ENCODE data around the gene ASXL2. TPM values are rescaled to one million over a fixed set of nuclear protein-coding genes. Genes with fewer than 3 reads are reported as not detected.

The ASXL2 gene
- total RNA-seq, 1 donor from 2014 or later = 25.8 TPM

DNA sequence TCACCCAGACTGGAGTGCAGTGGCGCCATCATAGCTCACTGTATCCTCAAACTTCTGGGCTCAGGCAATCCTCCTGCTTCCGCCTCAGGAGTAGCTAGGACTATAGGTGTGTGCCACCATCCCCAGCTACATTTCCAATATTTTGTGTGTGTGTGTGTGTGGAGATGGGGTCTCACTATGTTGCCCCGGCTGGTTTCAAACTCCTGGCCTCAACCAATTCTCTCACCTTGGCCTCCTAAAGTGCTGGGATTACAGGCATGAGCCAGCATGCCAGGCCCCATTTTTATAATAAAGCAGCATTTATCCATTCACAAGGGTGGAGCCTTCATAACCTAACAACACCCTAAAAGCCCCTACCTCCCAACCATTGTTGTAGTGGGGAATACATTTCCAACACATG is 152.4 kb downstream of the ASXL2 start:
- Histone ChIP-seq H3K79me2 (ENCODE audit: insufficient read depth, low read length) (no peaks in the 10 kb centered on the region), H2AFZ (ENCODE audit: low read depth, low read length) (no peak overlapping the region), H4K20me1 (ENCODE audit: insufficient read depth, low read length) (no peaks in the 10 kb centered on the region), H3K4me2 (ENCODE audit: low read length) (no peak overlapping the region), H3K9ac (ENCODE audit: low read length) (no peak overlapping the region), H3K4me1 (ENCODE audit: insufficient read depth, low read length) (no peaks in the 10 kb centered on the region), H3K4me3 (ENCODE audit: insufficient read depth, low read depth, low read length) (no peak overlapping the region), H3K27me3 (ENCODE audit: insufficient read depth, low read length) (peaks cover 10% of the 10 kb centered on the region), H3K9me3 (ENCODE audit: insufficient read depth, low read depth, low read length) (no peaks in the 10 kb centered on the region), H3K36me3 (ENCODE audit: insufficient read depth, low read length) (no peaks in the 10 kb centered on the region), H3K27ac (ENCODE audit: low read depth, low read length) (no peak overlapping the region)
- TF ChIP-seq, protein P1, sequence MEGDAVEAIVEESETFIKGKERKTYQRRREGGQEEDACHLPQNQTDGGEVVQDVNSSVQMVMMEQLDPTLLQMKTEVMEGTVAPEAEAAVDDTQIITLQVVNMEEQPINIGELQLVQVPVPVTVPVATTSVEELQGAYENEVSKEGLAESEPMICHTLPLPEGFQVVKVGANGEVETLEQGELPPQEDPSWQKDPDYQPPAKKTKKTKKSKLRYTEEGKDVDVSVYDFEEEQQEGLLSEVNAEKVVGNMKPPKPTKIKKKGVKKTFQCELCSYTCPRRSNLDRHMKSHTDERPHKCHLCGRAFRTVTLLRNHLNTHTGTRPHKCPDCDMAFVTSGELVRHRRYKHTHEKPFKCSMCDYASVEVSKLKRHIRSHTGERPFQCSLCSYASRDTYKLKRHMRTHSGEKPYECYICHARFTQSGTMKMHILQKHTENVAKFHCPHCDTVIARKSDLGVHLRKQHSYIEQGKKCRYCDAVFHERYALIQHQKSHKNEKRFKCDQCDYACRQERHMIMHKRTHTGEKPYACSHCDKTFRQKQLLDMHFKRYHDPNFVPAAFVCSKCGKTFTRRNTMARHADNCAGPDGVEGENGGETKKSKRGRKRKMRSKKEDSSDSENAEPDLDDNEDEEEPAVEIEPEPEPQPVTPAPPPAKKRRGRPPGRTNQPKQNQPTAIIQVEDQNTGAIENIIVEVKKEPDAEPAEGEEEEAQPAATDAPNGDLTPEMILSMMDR (IDR thresholded peaks at IDR 0.05; ENCODE audit: insufficient read depth, low read depth, low read length) = no peak
- no peak for TF ChIP-seq EZH2 (IDR thresholded peaks at IDR 0.05; ENCODE audit: insufficient read depth, low read length)
- FAIRE-seq (no peak), DNase-seq (ENCODE audit: low read depth) (no peak)
- Mint-ChIP-seq H3K4me1 (ENCODE audit: low read depth, unreplicated experiment) (no peaks in the 10 kb centered on the region), H3K9me3 (ENCODE audit: unreplicated experiment) (no peaks in the 10 kb centered on the region), H3K27me3 (ENCODE audit: low read depth, unreplicated experiment) (peaks cover 25% of the 10 kb centered on the region), H3K4me3 (ENCODE audit: unreplicated experiment) (no peak overlapping the region), H3K36me3 (ENCODE audit: low read depth, unreplicated experiment) (no peaks in the 10 kb centered on the region), H3K27ac (ENCODE audit: unreplicated experiment) (no peak overlapping the region)

- H2AFZ ChIP-seq (ENCODE audit: low read depth, low read length) = no peak overlapping the region
- H3K4me2 ChIP-seq (ENCODE audit: low read length) = no peak overlapping the region
- Mint-ChIP-seq H3K4me3 (ENCODE audit: unreplicated experiment) (no peak overlapping the region), H3K4me1 (ENCODE audit: low read depth, unreplicated experiment) (no peaks in the 10 kb centered on the region), H3K27me3 (ENCODE audit: low read depth, unreplicated experiment) (peaks cover 32% of the 10 kb centered on the region), H3K9me3 (ENCODE audit: unreplicated experiment) (no peaks in the 10 kb centered on the region), H3K27ac (ENCODE audit: unreplicated experiment) (no peak overlapping the region), H3K36me3 (ENCODE audit: low read depth, unreplicated experiment) (no peaks in the 10 kb centered on the region)
- no peaks in the 10 kb centered on the region for H3K4me1 ChIP-seq (ENCODE audit: insufficient read depth, low read length)
- no peak overlapping the region for H3K4me3 ChIP-seq (ENCODE audit: insufficient read depth, low read depth, low read length)
- no peaks in the 10 kb centered on the region for H3K79me2 ChIP-seq (ENCODE audit: insufficient read depth, low read length)
- no peak overlapping the region for H3K9ac ChIP-seq (ENCODE audit: low read length)
- no peaks in the 10 kb centered on the region for H3K9me3 ChIP-seq (ENCODE audit: insufficient read depth, low read depth, low read length)
- no peaks in the 10 kb centered on the region for H3K36me3 ChIP-seq (ENCODE audit: insufficient read depth, low read length)
- DNase-seq (ENCODE audit: low read depth) = no peak
- FAIRE-seq = no peak
- H3K27ac ChIP-seq (ENCODE audit: low read depth, low read length) = no peak overlapping the region
- TF ChIP-seq, protein P1 (IDR thresholded peaks at IDR 0.05; ENCODE audit: insufficient read depth, low read depth, low read length) = no peak
- TF ChIP-seq EZH2 (IDR thresholded peaks at IDR 0.05; ENCODE audit: insufficient read depth, low read length) = no peak
- H4K20me1 ChIP-seq (ENCODE audit: insufficient read depth, low read length) = no peaks in the 10 kb centered on the region
- H3K27me3 ChIP-seq (ENCODE audit: insufficient read depth, low read length) = peaks cover 14% of the 10 kb centered on the region
Measured at GRCh38 chr2:25724756-25725155, 153.5 kb downstream of the ASXL2 start.

GRCh38 chr2:25722224-25722623 is 156.1 kb downstream of the ASXL2 start:
- no peak overlapping the region for H3K4me3 Mint-ChIP-seq (ENCODE audit: unreplicated experiment)
- Histone ChIP-seq H3K27ac (ENCODE audit: low read depth, low read length) (no peak overlapping the region), H3K27me3 (ENCODE audit: insufficient read depth, low read length) (peaks cover 18% of the 10 kb centered on the region), H3K79me2 (ENCODE audit: insufficient read depth, low read length) (no peaks in the 10 kb centered on the region), H3K36me3 (ENCODE audit: insufficient read depth, low read length) (no peaks in the 10 kb centered on the region), H4K20me1 (ENCODE audit: insufficient read depth, low read length) (no peaks in the 10 kb centered on the region), H3K4me1 (ENCODE audit: insufficient read depth, low read length) (no peaks in the 10 kb centered on the region), H3K9ac (ENCODE audit: low read length) (no peak overlapping the region), H2AFZ (ENCODE audit: low read depth, low read length) (no peak overlapping the region), H3K9me3 (ENCODE audit: insufficient read depth, low read depth, low read length) (no peaks in the 10 kb centered on the region), H3K4me2 (ENCODE audit: low read length) (no peak overlapping the region), H3K4me3 (ENCODE audit: insufficient read depth, low read depth, low read length) (no peak overlapping the region)
- TF ChIP-seq, protein P1 (IDR thresholded peaks at IDR 0.05; ENCODE audit: insufficient read depth, low read depth, low read length) = no peak
- TF ChIP-seq EZH2 (IDR thresholded peaks at IDR 0.05; ENCODE audit: insufficient read depth, low read length) = no peak
- H3K27ac Mint-ChIP-seq (ENCODE audit: unreplicated experiment) = no peak overlapping the region
- H3K27me3 Mint-ChIP-seq (ENCODE audit: low read depth, unreplicated experiment) = peaks cover 32% of the 10 kb centered on the region
- FAIRE-seq (no peak), DNase-seq (ENCODE audit: low read depth) (no peak)
- no peaks in the 10 kb centered on the region for H3K9me3 Mint-ChIP-seq (ENCODE audit: unreplicated experiment)
- no peaks in the 10 kb centered on the region for H3K4me1 Mint-ChIP-seq (ENCODE audit: low read depth, unreplicated experiment)
- no peaks in the 10 kb centered on the region for H3K36me3 Mint-ChIP-seq (ENCODE audit: low read depth, unreplicated experiment)

Measured in astrocyte (in vitro differentiated cells and primary cell).